HUES48 (cell line): ENCODE measurements around the gene COMMD1.
"Not testable (repeated sequence)": the region's sequence is repeated elsewhere in the genome, so short reads cannot be mapped to it uniquely, and the experiment has no call there.

Experiments used
- H3K27ac ChIP-seq: one replicate; pipeline ENCODE4 v1.7.0; 2013; ENCODE audit warnings: low read depth, low read length, inconsistent platforms
- H3K27me3 ChIP-seq: 2 replicates; pipeline ENCODE4 v1.6.1; 2013; ENCODE audit warnings: mild to moderate bottlenecking, low read length; ENCODE audit not compliant: control insufficient read depth, insufficient read depth
- H3K36me3 ChIP-seq: 2 replicates; pipeline ENCODE4 v1.6.1; 2013; ENCODE audit warnings: low read length; ENCODE audit not compliant: control insufficient read depth, insufficient read depth
- H3K4me1 ChIP-seq: 2 replicates; pipeline ENCODE4 v1.6.1; 2013; ENCODE audit warnings: mild to moderate bottlenecking, low read length; ENCODE audit not compliant: control insufficient read depth, insufficient read depth
- H3K4me3 ChIP-seq: 2 replicates; pipeline ENCODE4 v1.5.1; 2013; ENCODE audit warnings: mild to moderate bottlenecking, low read depth, low read length
- H3K9ac ChIP-seq: 2 replicates; pipeline ENCODE4 v1.6.1; 2013; ENCODE audit warnings: mild to moderate bottlenecking, low read depth, low read length, moderate library complexity
- H3K9me3 ChIP-seq: 2 replicates; pipeline ENCODE4 v1.6.1; 2013; ENCODE audit warnings: low read length; ENCODE audit not compliant: control insufficient read depth, insufficient read depth

The COMMD1 gene

GRCh38 chr2:61998426-61998825 lies 93.0 kb downstream of the COMMD1 start:
- Histone ChIP-seq H3K9me3 (no peaks in the 10 kb centered on the region), H3K4me1 (no peaks in the 10 kb centered on the region), H3K27ac (no peak overlapping the region), H3K9ac (no peak overlapping the region), H3K4me3 (no peak overlapping the region), H3K27me3 (no peaks in the 10 kb centered on the region), H3K36me3 (peaks cover 4% of the 10 kb centered on the region; the same call in 1 of the 2 replicates)

DNA sequence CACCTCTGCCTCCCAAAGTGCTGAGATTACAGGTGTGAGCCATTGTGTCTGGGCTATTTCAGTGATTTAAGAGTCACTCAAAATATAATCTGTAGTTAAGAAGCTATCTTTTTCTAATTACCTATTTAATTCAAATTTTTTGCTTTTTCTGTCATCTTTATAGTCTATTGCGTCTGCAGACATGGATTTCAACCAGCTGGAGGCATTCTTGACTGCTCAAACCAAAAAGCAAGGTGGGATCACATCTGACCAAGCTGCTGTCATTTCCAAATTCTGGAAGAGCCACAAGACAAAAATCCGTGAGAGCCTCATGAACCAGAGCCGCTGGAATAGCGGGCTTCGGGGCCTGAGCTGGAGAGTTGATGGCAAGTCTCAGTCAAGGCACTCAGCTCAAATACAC lies 95.1 kb downstream of the COMMD1 start:
- Histone ChIP-seq H3K9ac (no peak overlapping the region), H3K27me3 (no peaks in the 10 kb centered on the region), H3K4me3 (no peak overlapping the region), H3K4me1 (no peaks in the 10 kb centered on the region), H3K27ac (no peak overlapping the region), H3K9me3 (no peaks in the 10 kb centered on the region), H3K36me3 (peaks cover 4% of the 10 kb centered on the region; the same call in 1 of the 2 replicates)

GRCh38 chr2:62001431-62001830 lies 96.0 kb downstream of the COMMD1 start:
- no peak overlapping the region for H3K27ac ChIP-seq
- H3K27me3 ChIP-seq: no peaks in the 10 kb centered on the region
- no peaks in the 10 kb centered on the region for H3K4me1 ChIP-seq
- no peak overlapping the region for H3K4me3 ChIP-seq
- peaks cover 4% of the 10 kb centered on the region; the same call in 1 of the 2 replicates for H3K36me3 ChIP-seq
- H3K9me3 ChIP-seq: no peaks in the 10 kb centered on the region
- no peak overlapping the region for H3K9ac ChIP-seq

- H3K9ac ChIP-seq, H3K4me3 ChIP-seq, H3K36me3 ChIP-seq, H3K9me3 ChIP-seq, H3K4me1 ChIP-seq, H3K27me3 ChIP-seq, H3K27ac ChIP-seq: not testable (repeated sequence)
These were observed 99.0 kb downstream of the COMMD1 start for GRCh38 chr2:62004428-62004827.

DNA sequence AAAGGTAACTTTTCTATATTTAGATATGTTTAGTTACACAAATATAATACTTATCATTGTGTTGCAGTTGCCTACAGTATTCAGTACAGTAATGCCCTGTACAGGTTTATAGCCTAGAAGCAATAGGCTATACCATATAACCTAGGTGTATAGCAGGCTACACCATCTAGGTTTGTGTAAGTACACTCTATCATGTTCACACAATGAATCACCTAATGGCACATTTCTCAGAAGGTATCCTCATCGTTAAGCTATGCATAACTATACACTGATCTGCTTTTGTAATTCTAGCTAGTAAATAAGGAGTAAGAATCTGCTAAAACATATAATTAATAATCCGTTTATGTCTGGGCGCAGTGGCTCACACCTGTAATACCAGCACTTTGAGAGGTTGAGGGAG lies 102.1 kb downstream of the COMMD1 start:
- H3K4me3 ChIP-seq: no peak overlapping the region
- H3K9me3 ChIP-seq: no peaks in the 10 kb centered on the region
- no peaks in the 10 kb centered on the region for H3K36me3 ChIP-seq
- no peak overlapping the region for H3K27ac ChIP-seq
- 0 out of 2 replicates have a peak, but pooled peaks cover 3% of the 10 kb centered on the region for H3K4me1 ChIP-seq
- H3K27me3 ChIP-seq: no peaks in the 10 kb centered on the region
- H3K9ac ChIP-seq: no peak overlapping the region

GRCh38 chr2:62010632-62011256 lies 105.3 kb downstream of the COMMD1 start:
- H3K4me1 ChIP-seq: 0 out of 2 replicates have a peak, but pooled peaks cover 3% of the 10 kb centered on the region
- H3K4me3 ChIP-seq: no peak overlapping the region
- no peaks in the 10 kb centered on the region for H3K36me3 ChIP-seq
- no peaks in the 10 kb centered on the region for H3K9me3 ChIP-seq
- H3K9ac ChIP-seq: no peak overlapping the region
- H3K27ac ChIP-seq: no peak overlapping the region
- H3K27me3 ChIP-seq: no peaks in the 10 kb centered on the region

DNA sequence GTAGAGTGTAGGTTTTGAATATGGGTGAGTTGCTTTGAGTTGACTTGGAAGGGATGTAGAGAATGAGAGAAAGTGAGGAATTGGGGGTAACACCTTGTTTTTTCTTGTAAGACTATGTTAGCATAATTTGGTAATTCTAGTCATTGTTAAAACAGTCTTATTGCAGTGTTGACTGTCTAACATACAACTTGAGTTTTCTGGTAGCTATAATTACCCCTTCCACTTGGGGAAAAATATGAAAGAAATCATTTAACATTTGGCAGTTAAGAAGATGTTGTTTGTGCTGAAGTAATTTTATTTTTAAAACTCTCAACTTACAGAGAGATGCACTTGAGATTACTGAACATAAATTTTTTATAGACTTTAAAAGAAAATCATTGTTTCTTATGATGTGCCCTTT lies 108.2 kb downstream of the COMMD1 start:
- 0 out of 2 replicates have a peak, but pooled peaks cover 3% of the 10 kb centered on the region for H3K4me1 ChIP-seq
- H3K4me3 ChIP-seq: no peak overlapping the region
- H3K36me3 ChIP-seq: no peaks in the 10 kb centered on the region
- no peaks in the 10 kb centered on the region for H3K9me3 ChIP-seq
- H3K27ac ChIP-seq: no peak overlapping the region
- no peaks in the 10 kb centered on the region for H3K27me3 ChIP-seq
- H3K9ac ChIP-seq: no peak overlapping the region

- no peak overlapping the region for H3K4me3 ChIP-seq
- no peak overlapping the region for H3K9ac ChIP-seq
- no peak overlapping the region for H3K27ac ChIP-seq
- no peaks in the 10 kb centered on the region for H3K27me3 ChIP-seq
- no peaks in the 10 kb centered on the region for H3K36me3 ChIP-seq
- no peaks in the 10 kb centered on the region for H3K9me3 ChIP-seq
- 0 out of 2 replicates have a peak, but pooled peaks cover 3% of the 10 kb centered on the region for H3K4me1 ChIP-seq
These were observed 108.6 kb downstream of the COMMD1 start for GRCh38 chr2:62014102-62014501.

DNA sequence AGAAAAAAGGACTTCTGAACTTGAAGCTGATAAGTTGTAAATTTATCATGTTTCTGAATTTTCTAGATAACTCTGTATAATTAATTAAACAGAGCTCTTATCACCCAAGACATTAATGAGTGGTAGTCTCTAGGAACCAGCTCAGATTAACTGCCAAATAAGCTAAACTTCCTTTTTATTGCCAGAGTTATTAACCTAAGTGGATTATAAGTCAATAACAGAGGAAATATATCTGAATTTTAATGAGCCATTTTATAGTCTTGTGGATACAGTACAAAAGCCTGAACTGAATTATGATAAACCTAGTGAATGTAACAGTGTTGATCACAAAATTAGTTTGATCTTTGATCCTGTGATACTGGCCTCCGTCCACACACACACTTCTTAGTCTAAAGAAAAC lies 111.5 kb downstream of the COMMD1 start:
- H3K27me3 ChIP-seq: no peaks in the 10 kb centered on the region
- no peak overlapping the region for H3K27ac ChIP-seq
- H3K9ac ChIP-seq: no peak overlapping the region
- no peak overlapping the region for H3K4me3 ChIP-seq
- H3K9me3 ChIP-seq: no peaks in the 10 kb centered on the region
- no peaks in the 10 kb centered on the region for H3K36me3 ChIP-seq
- H3K4me1 ChIP-seq: no peaks in the 10 kb centered on the region

DNA sequence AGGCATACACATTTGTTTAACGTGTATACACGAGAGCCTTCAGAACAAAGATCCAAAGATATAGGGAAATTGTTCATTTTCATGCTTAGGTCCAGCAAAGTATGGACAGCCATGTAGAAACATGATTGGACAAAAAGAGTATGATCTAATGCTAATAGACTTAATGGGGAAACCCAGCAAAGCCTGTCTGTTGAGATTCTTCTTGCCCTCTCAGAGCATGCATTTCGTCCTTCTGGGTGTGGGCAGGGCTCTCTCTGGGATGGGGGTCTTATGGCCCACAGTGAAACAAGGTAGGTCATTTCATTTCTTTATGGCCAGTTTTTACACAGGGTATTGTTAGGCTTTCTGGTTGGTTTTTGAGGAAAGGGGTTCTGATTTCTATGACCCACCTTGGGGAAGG lies 124.4 kb downstream of the COMMD1 start:
- Histone ChIP-seq H3K36me3 (no peaks in the 10 kb centered on the region), H3K27ac (no peak overlapping the region), H3K9me3 (no peaks in the 10 kb centered on the region), H3K27me3 (no peaks in the 10 kb centered on the region), H3K4me1 (peaks cover 12% of the 10 kb centered on the region; the same call in 1 of the 2 replicates), H3K9ac (no peak overlapping the region), H3K4me3 (no peak overlapping the region)

- Histone ChIP-seq H3K4me1 (peaks cover 12% of the 10 kb centered on the region; the same call in 1 of the 2 replicates), H3K9me3 (no peaks in the 10 kb centered on the region), H3K4me3 (no peak overlapping the region), H3K27me3 (no peaks in the 10 kb centered on the region), H3K27ac (no peak overlapping the region), H3K9ac (no peak overlapping the region), H3K36me3 (no peaks in the 10 kb centered on the region)
These were observed 125.4 kb downstream of the COMMD1 start for GRCh38 chr2:62030902-62031301.
